IMR-90 (cell line): Measurements from ENCODE around the gene RBM39. TPM values are rescaled to one million over a fixed set of nuclear protein-coding genes. Genes with fewer than 3 reads are reported as not detected.
A peak's percentile ranks its signal among the peaks of the same experiment; 100 is the strongest.

Experiments
- ATAC-seq: fragments of 200-7000 bp; cut with Tn5 transposase; 2 replicates; pipeline ENCODE4 v1.9.1; 2020; ENCODE audit warnings: low read depth, mild to moderate bottlenecking, moderate library complexity
- BruUV-seq: library from RNA; stranded (reverse); fragments of 400-500 nt; replicated peaks from 2 replicates; lab custom pipeline; 2021; lab: Mats Ljungman, UMichigan
- CTCF ChIA-PET: fragments of 300-600 bp; formaldehyde crosslinking; extraction: SDS; loops from one replicate; lab custom pipeline; 2021; ENCODE audit warnings: antibody characterized with exemption; lab: Yijun Ruan, JAX
- POLR2A ChIA-PET: fragments of 300-600 bp; sonication (Branson Sonifier 250); formaldehyde crosslinking; loops from one replicate; lab custom pipeline; 2022; ENCODE audit warnings: antibody characterized with exemption; ENCODE audit not compliant: unreplicated experiment; lab: Charles Lee
- DNase-seq: peaks from one replicate; pipeline ENCODE4 v3.0.0; 2013
- H2AFZ ChIP-seq: replicated peaks from 2 replicates; pipeline ENCODE3; 2013; ENCODE audit warnings: low read length, mild to moderate bottlenecking; ENCODE audit not compliant: poor library complexity
- H2AK5ac ChIP-seq: 2 replicates; pipeline ENCODE4 v1.6.1; 2013; ENCODE audit warnings: low read depth, low read length, inconsistent platforms
- H2AK9ac ChIP-seq: replicated peaks from 2 replicates; pipeline ENCODE3; 2013; ENCODE audit warnings: mild to moderate bottlenecking, low read depth, low read length, moderate library complexity; ENCODE audit not compliant: poor library complexity
- H2BK120ac ChIP-seq: 2 replicates; pipeline ENCODE4 v1.6.1; 2013; ENCODE audit warnings: low read depth, low read length, inconsistent platforms
- H2BK15ac ChIP-seq: 3 replicates; pipeline ENCODE4 v1.6.1; 2013; ENCODE audit warnings: low read depth, low read length, inconsistent platforms
- H2BK20ac ChIP-seq: 2 replicates; pipeline ENCODE4 v1.6.1; 2013; ENCODE audit warnings: low read depth, mild to moderate bottlenecking, inconsistent platforms, low read length, moderate library complexity
- H2BK5ac ChIP-seq: 2 replicates; pipeline ENCODE4 v1.6.1; 2013; ENCODE audit warnings: mild to moderate bottlenecking, low read depth, low read length, inconsistent platforms; ENCODE audit not compliant: poor library complexity, severe bottlenecking
- H3K14ac ChIP-seq: replicated peaks from 2 replicates; pipeline ENCODE4 v1.6.1; 2013; ENCODE audit warnings: low read depth, low read length, inconsistent platforms
- H3K18ac ChIP-seq: 2 replicates; pipeline ENCODE4 v1.6.1; 2013; ENCODE audit warnings: low read depth, low read length, control low read depth
- H3K23ac ChIP-seq: 2 replicates; pipeline ENCODE4 v1.6.1; 2013; ENCODE audit warnings: low read depth, low read length, inconsistent platforms
- H3K27ac ChIP-seq: 2 replicates; pipeline ENCODE4 v1.5.1; 2013; ENCODE audit warnings: mild to moderate bottlenecking, control low read depth, low read length; ENCODE audit not compliant: insufficient read depth
- H3K27me3 ChIP-seq: 2 replicates; pipeline ENCODE4 v1.6.1; 2013; ENCODE audit warnings: low read length; ENCODE audit not compliant: control insufficient read depth, insufficient read depth
- H3K36me3 ChIP-seq: 2 replicates; pipeline ENCODE4 v1.6.1; 2013; ENCODE audit warnings: low read length, mixed read lengths; ENCODE audit not compliant: control insufficient read depth, insufficient read depth
- H3K4ac ChIP-seq: 2 replicates; pipeline ENCODE4 v1.6.1; 2013; ENCODE audit warnings: low read depth, low read length, inconsistent platforms
- H3K4me1 ChIP-seq: 2 replicates; pipeline ENCODE4 v1.6.1; 2013; ENCODE audit warnings: low read length, mixed read lengths; ENCODE audit not compliant: control insufficient read depth, insufficient read depth
- H3K4me2 ChIP-seq: 2 replicates; pipeline ENCODE4 v1.6.1; 2013; ENCODE audit warnings: low read depth, mild to moderate bottlenecking, control low read depth, low read length, moderate library complexity
- H3K4me3 ChIP-seq: 2 replicates; pipeline ENCODE4 v1.5.1; 2013; ENCODE audit warnings: low read depth, mild to moderate bottlenecking, control low read depth, low read length, moderate library complexity; ENCODE audit not compliant: insufficient read depth
- H3K56ac ChIP-seq: 2 replicates; pipeline ENCODE4 v1.6.1; 2013; ENCODE audit warnings: low read length, inconsistent platforms; ENCODE audit not compliant: insufficient read depth; ENCODE audit errors: extremely low read depth
- H3K79me1 ChIP-seq, 2 experiments: 2 replicates each; pipeline ENCODE4 v1.6.1; 2013; ENCODE audit warnings: low read length in 2 of 2, inconsistent platforms in 1 of 2, low read depth in 1 of 2
- H3K9ac ChIP-seq: 2 replicates; pipeline ENCODE4 v1.6.1; 2013; ENCODE audit warnings: low read depth, low read length, control low read depth
- H3K9me1 ChIP-seq: 2 replicates; pipeline ENCODE4 v1.6.1; 2013; ENCODE audit warnings: low read length, inconsistent platforms; ENCODE audit not compliant: insufficient read depth
- H3K9me3 ChIP-seq: 2 replicates; pipeline ENCODE4 v1.6.1; 2013; ENCODE audit warnings: low read length; ENCODE audit not compliant: control insufficient read depth, insufficient read depth
- H4K20me1 ChIP-seq: 2 replicates; pipeline ENCODE4 v1.6.1; 2013; ENCODE audit warnings: low read length, inconsistent platforms; ENCODE audit not compliant: insufficient read depth
- H4K5ac ChIP-seq: 2 replicates; pipeline ENCODE4 v1.6.1; 2013; ENCODE audit warnings: mild to moderate bottlenecking, low read depth, low read length, control low read depth
- H4K8ac ChIP-seq, 2 experiments: 2 replicates each; pipeline ENCODE4 v1.6.1; 2013; ENCODE audit warnings: low read depth in 2 of 2, low read length in 2 of 2, control low read depth in 1 of 2, inconsistent platforms in 1 of 2
- H4K91ac ChIP-seq: 2 replicates; pipeline ENCODE4 v1.6.1; 2013; ENCODE audit warnings: low read depth, low read length, inconsistent platforms; ENCODE audit not compliant: insufficient read depth
- SMC3 ChIP-seq: fragments of 150-350 bp; IDR thresholded peaks from 2 replicates; pipeline ENCODE4 v1.6.1; 2016; ENCODE audit warnings: low read depth, mild to moderate bottlenecking, antibody characterized with exemption, low read length, moderate library complexity
- WGBS, 2 experiments: methylation state at CpG; one replicate each; pipeline versions ENCODE4 v1.1.5 to v1.1.7; 2013; ENCODE audit warnings: missing lambda C conversion rate in 2 of 2; ENCODE audit not compliant: insufficient read length in 1 of 2; ENCODE audit errors: extremely low coverage in 2 of 2; 5-methylcytosine and 5-hydroxymethylcytosine counted together
- dilution Hi-C: fragments of 300-500 bp; cut with HindIII; formaldehyde crosslinking; loops from one replicate; pipeline ENCODE4 v1.14.3; 2018; ENCODE audit warnings: low sequenced_read_pairs; ENCODE audit not compliant: unreplicated experiment
- in situ Hi-C: fragments of 300-500 bp; cut with MboI; formaldehyde crosslinking; loops from 3 replicates; pipeline ENCODE4 v1.14.3; 2019; ENCODE audit warnings: low sequenced_read_pairs, inconsistent platforms, mixed read lengths
- intact Hi-C: fragments of 100-400 bp; cut with micrococcal nuclease; formaldehyde crosslinking; loops from 2 replicates; pipeline ENCODE4 v1.10.0; 2022
- polyA plus RNA-seq, 3 experiments: library from polyadenylated mRNA; depleted of rRNA; stranded (reverse); fragments of >200 nt; gene quantifications; 2 replicates each; pipeline ENCODE4 v1.2.3, GENCODE V29; 2012; ENCODE audit warnings: low replicate concordance in 1 of 3
- total RNA-seq: library from RNA; depleted of rRNA; stranded (reverse); fragments of >200 nt; gene quantifications from 2 replicates; pipeline ENCODE4 v1.2.3, GENCODE V29; 2012
- TF ChIP-seq, protein P1 (sequence below): fragments of 150-350 bp; IDR thresholded peaks from 2 replicates; pipeline ENCODE4 v1.6.1; 2016; ENCODE audit warnings: low read depth, mild to moderate bottlenecking, low read length, moderate library complexity, borderline replicate concordance
- TF ChIP-seq, protein P2 (sequence below): fragments of 150-350 bp; IDR thresholded peaks from 2 replicates; pipeline ENCODE4 v1.6.1; 2017; ENCODE audit warnings: mild to moderate bottlenecking, antibody characterized with exemption, low read length, low read depth

Gene RBM39
- total and polyA plus RNA-seq, 2 of the 4 experiments (the other 2 are of a cell fraction), result 106 to 166 TPM

DNA sequence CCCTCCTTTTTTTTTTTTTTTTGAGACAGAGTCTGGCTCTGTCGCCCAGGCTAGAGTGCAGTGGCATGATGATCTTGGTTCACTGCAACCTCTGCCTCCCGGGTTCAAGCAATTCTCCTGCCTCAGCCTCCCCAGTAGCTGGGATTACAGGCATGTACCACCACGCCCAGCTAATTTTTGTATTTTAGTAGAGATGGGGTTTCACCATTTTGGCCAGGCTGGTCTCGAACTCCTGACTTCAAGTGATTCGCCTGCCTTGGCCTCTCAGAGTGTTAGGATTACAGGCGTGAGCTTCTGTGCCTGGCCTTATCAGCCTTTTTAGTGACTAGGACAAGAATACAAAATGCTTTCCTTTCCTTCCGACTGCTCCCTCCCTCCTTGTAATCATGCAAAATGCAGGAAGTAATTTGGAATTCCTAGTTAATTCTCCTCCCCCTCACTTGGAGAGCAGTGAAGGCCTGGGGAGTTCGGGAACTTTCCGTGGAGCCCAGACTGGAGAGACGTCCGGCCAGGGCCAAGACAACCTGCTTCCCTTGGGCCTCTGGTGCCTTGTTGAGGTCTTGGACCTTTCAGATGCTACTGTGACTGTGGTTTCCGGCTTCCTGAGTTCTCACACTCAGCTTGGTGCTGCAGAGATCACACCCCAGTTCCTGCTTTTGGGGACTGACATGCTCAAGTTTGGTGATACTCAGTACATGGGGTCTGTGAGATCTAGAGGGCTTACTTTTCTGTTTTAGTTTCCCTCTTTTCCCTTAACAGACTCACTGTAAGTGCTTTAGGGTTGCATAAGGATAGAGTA is 25.8 kb upstream of the RBM39 start:
- Histone ChIP-seq H3K9me1 (peaks cover 6% of the 10 kb centered on the region; the same call in 1 of the 2 replicates), H3K9me3 (no peaks in the 10 kb centered on the region), H3K4me2 (no peak overlapping the region), H3K4me3 (no peak overlapping the region), H3K27me3 (no peaks in the 10 kb centered on the region), H2BK120ac (peak overlapping the region; percentile 81), H4K91ac (peak overlapping the region; percentile 61), H3K79me1 (peaks cover 13 to 20% of the 10 kb centered on the region in 2 experiments), H3K4me1 (peaks cover 12% of the 10 kb centered on the region), H3K23ac (peak overlapping the region; percentile 80; the same call in 1 of the 2 replicates), H2AFZ (peak overlapping the region; percentile 91), H3K4ac (peak overlapping the region; percentile 88), H2AK9ac (peak overlapping the region; percentile 4), H2AK5ac (peak overlapping the region; percentile 60), H3K56ac (no peak overlapping the region), H3K18ac (peak overlapping the region; percentile 45), H2BK5ac (peak overlapping the region; percentile 84), H4K5ac (peak overlapping the region; percentile 48), H4K20me1 (no peaks in the 10 kb centered on the region), H3K14ac (peak overlapping the region; percentile 90), H3K9ac (peak overlapping the region; percentile 8), H2BK15ac (peak overlapping the region; percentile 54; the same call in 2 of the 3 replicates), H2BK20ac (peak overlapping the region; percentile 78; the same call in 1 of the 2 replicates), H3K36me3 (no peaks in the 10 kb centered on the region), H4K8ac (peak overlapping the region; percentile 67 to 81), H3K27ac (peak overlapping the region; percentile 71)
- dilution Hi-C loops (no loop called here), intact Hi-C loops (loop anchor here (2.0 kb wide), 1 partner anchor 25 kb away; the partner anchor contains the start of gene RBM39), in situ Hi-C loops (loop anchor here (25.0 kb wide), 1 partner anchor 369 kb away; no protein-coding TSS in a partner anchor)
- BruUV-seq, result no TSS peak
- DNase-seq (no peak), ATAC-seq (no peak)
- ChIA-PET POLR2A (interaction anchor here (0.6 to 1.9 kb wide), 2 partner anchors 26 to 59 kb away, joined by 9 to 13 read pairs; partner anchors contain the start of gene RBM39), CTCF (interaction anchor here (0.6 kb wide), 1 partner anchor 128 kb away, joined by 4 read pairs; no protein-coding TSS in a partner anchor)
- TF ChIP-seq SMC3, result no peak
- TF ChIP-seq, protein P1, sequence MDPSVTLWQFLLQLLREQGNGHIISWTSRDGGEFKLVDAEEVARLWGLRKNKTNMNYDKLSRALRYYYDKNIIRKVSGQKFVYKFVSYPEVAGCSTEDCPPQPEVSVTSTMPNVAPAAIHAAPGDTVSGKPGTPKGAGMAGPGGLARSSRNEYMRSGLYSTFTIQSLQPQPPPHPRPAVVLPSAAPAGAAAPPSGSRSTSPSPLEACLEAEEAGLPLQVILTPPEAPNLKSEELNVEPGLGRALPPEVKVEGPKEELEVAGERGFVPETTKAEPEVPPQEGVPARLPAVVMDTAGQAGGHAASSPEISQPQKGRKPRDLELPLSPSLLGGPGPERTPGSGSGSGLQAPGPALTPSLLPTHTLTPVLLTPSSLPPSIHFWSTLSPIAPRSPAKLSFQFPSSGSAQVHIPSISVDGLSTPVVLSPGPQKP, result no peak
- TF ChIP-seq, protein P2, sequence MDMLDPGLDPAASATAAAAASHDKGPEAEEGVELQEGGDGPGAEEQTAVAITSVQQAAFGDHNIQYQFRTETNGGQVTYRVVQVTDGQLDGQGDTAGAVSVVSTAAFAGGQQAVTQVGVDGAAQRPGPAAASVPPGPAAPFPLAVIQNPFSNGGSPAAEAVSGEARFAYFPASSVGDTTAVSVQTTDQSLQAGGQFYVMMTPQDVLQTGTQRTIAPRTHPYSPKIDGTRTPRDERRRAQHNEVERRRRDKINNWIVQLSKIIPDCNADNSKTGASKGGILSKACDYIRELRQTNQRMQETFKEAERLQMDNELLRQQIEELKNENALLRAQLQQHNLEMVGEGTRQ, result no peak
- 70% methylated on average over 2 of the region's 12 CpGs; no CpG with 5 or more reads in 1 of the 2 experiments for WGBS, 2 experiments
